ACC112 (cell line): ENCODE data around the gene SEMA4D.

Source experiments
- H2AFZ ChIP-seq: fragments of 200-600 bp; sonication (generic); one replicate; pipeline ENCODE4 v1.6.0; 2017; ENCODE audit warnings: antibody characterized with exemption, low read length; ENCODE audit not compliant: unreplicated experiment
- H3K27ac ChIP-seq: fragments of 200-600 bp; sonication (generic); 2 replicates; pipeline ENCODE4 v1.5.1; 2014; ENCODE audit warnings: low read depth, mild to moderate bottlenecking, antibody characterized with exemption, low read length, moderate library complexity
- H3K27me3 ChIP-seq: fragments of 200-600 bp; sonication (generic); 2 replicates; pipeline ENCODE4 v1.6.1; 2014; ENCODE audit warnings: mild to moderate bottlenecking, antibody characterized with exemption, low read length, moderate library complexity, mixed read lengths; ENCODE audit not compliant: insufficient read depth
- H3K36me3 ChIP-seq: fragments of 200-600 bp; sonication (generic); 2 replicates; pipeline ENCODE4 v1.6.1; 2016; ENCODE audit warnings: mild to moderate bottlenecking, antibody characterized with exemption, low read length, moderate library complexity, mixed read lengths; ENCODE audit not compliant: insufficient read depth
- H3K4me1 ChIP-seq: fragments of 200-600 bp; sonication (generic); one replicate; pipeline ENCODE4 v1.6.1; 2016; ENCODE audit warnings: low read length, mixed read lengths; ENCODE audit not compliant: insufficient read depth, unreplicated experiment, control insufficient read depth
- H3K4me3 ChIP-seq: fragments of 200-600 bp; sonication (generic); 2 replicates; pipeline ENCODE4 v1.5.1; 2014; ENCODE audit warnings: mild to moderate bottlenecking, low read depth, low read length
- H3K79me2 ChIP-seq: fragments of 200-600 bp; sonication (generic); one replicate; pipeline ENCODE4 v1.6.0; 2016; ENCODE audit warnings: low read length; ENCODE audit not compliant: control insufficient read depth, unreplicated experiment, insufficient read depth

SEMA4D gene

GRCh38 chr9:89444925-89445765 lies 52.8 kb downstream of the SEMA4D start:
- Histone ChIP-seq H3K27ac (no peak overlapping the region), H3K36me3 (no peaks in the 10 kb centered on the region), H2AFZ (no peak overlapping the region), H3K27me3 (peaks cover 7% of the 10 kb centered on the region; the same call in 1 of the 2 replicates), H3K4me1 (peaks cover 11% of the 10 kb centered on the region), H3K4me3 (no peak overlapping the region), H3K79me2 (no peaks in the 10 kb centered on the region)

- Histone ChIP-seq H2AFZ (no peak overlapping the region), H3K36me3 (no peaks in the 10 kb centered on the region), H3K27me3 (peaks cover 4% of the 10 kb centered on the region; the same call in 1 of the 2 replicates), H3K4me1 (peaks cover 11% of the 10 kb centered on the region), H3K27ac (no peak overlapping the region), H3K4me3 (no peak overlapping the region), H3K79me2 (no peaks in the 10 kb centered on the region)
Measured at GRCh38 chr9:89444274-89444673, 53.6 kb downstream of the SEMA4D start.

- Histone ChIP-seq H3K27ac (no peak overlapping the region), H3K36me3 (no peaks in the 10 kb centered on the region), H3K79me2 (no peaks in the 10 kb centered on the region), H3K27me3 (no peaks in the 10 kb centered on the region), H3K4me3 (no peak overlapping the region), H2AFZ (no peak overlapping the region), H3K4me1 (peaks cover 11% of the 10 kb centered on the region)
Measured at GRCh38 chr9:89442981-89443814, 54.7 kb downstream of the SEMA4D start.

- Histone ChIP-seq H3K27me3 (no peaks in the 10 kb centered on the region), H2AFZ (no peak overlapping the region), H3K27ac (no peak overlapping the region), H3K79me2 (no peaks in the 10 kb centered on the region), H3K36me3 (no peaks in the 10 kb centered on the region), H3K4me3 (no peak overlapping the region), H3K4me1 (peaks cover 11% of the 10 kb centered on the region)
Measured at GRCh38 chr9:89442501-89442978, 55.4 kb downstream of the SEMA4D start.

GRCh38 chr9:89441986-89442385 lies 55.9 kb downstream of the SEMA4D start:
- Histone ChIP-seq H3K27ac (no peak overlapping the region), H2AFZ (no peak overlapping the region), H3K27me3 (no peaks in the 10 kb centered on the region), H3K4me3 (no peak overlapping the region), H3K36me3 (no peaks in the 10 kb centered on the region), H3K4me1 (peaks cover 11% of the 10 kb centered on the region), H3K79me2 (no peaks in the 10 kb centered on the region)

- Histone ChIP-seq H3K79me2 (no peaks in the 10 kb centered on the region), H3K27ac (no peak overlapping the region)
Measured at GRCh38 chr9:89441655-89441970, 56.3 kb downstream of the SEMA4D start.

GRCh38 chr9:89440951-89441654 lies 56.8 kb downstream of the SEMA4D start:
- Histone ChIP-seq H3K27ac (no peak overlapping the region), H3K79me2 (no peaks in the 10 kb centered on the region)

More at GRCh38 chr9:89441655-89441970, 56.3 kb downstream of the SEMA4D start:
- Histone ChIP-seq H3K36me3 (no peaks in the 10 kb centered on the region), H3K4me1 (peaks cover 11% of the 10 kb centered on the region), H3K27me3 (no peaks in the 10 kb centered on the region), H2AFZ (no peak overlapping the region), H3K4me3 (no peak overlapping the region)

GRCh38 chr9:89440548-89440947 lies 57.4 kb downstream of the SEMA4D start:
- H3K27me3 ChIP-seq = no peaks in the 10 kb centered on the region
- no peaks in the 10 kb centered on the region for H3K36me3 ChIP-seq
- H3K4me3 ChIP-seq = no peak overlapping the region
- H2AFZ ChIP-seq = no peak overlapping the region
- H3K79me2 ChIP-seq = no peaks in the 10 kb centered on the region
- no peak overlapping the region for H3K27ac ChIP-seq
- H3K4me1 ChIP-seq = peaks cover 11% of the 10 kb centered on the region

More at GRCh38 chr9:89440951-89441654, 56.8 kb downstream of the SEMA4D start:
- Histone ChIP-seq H2AFZ (no peak overlapping the region), H3K4me1 (peaks cover 11% of the 10 kb centered on the region), H3K27me3 (no peaks in the 10 kb centered on the region), H3K4me3 (no peak overlapping the region), H3K36me3 (no peaks in the 10 kb centered on the region)

GRCh38 chr9:89440046-89440445 lies 57.9 kb downstream of the SEMA4D start:
- H3K36me3 ChIP-seq = no peaks in the 10 kb centered on the region

GRCh38 chr9:89439571-89439970 lies 58.3 kb downstream of the SEMA4D start:
- Histone ChIP-seq H3K4me3 (no peak overlapping the region), H3K36me3 (no peaks in the 10 kb centered on the region), H2AFZ (no peak overlapping the region), H3K4me1 (peaks cover 11% of the 10 kb centered on the region), H3K27me3 (no peaks in the 10 kb centered on the region), H3K79me2 (no peaks in the 10 kb centered on the region), H3K27ac (no peak overlapping the region)

More at GRCh38 chr9:89440046-89440445, 57.9 kb downstream of the SEMA4D start:
- H3K79me2 ChIP-seq = no peaks in the 10 kb centered on the region
- H3K27me3 ChIP-seq = no peaks in the 10 kb centered on the region
- no peak overlapping the region for H2AFZ ChIP-seq
- no peak overlapping the region for H3K4me3 ChIP-seq
- peaks cover 11% of the 10 kb centered on the region for H3K4me1 ChIP-seq
- H3K27ac ChIP-seq = no peak overlapping the region
